Fibroblast of lung (primary cell): ENCODE measurements around the gene RPS27A. TPM values are rescaled to one million over a fixed set of nuclear protein-coding genes. Genes with fewer than 3 reads are reported as not detected.
"Not testable (repeated sequence)": the region's sequence is repeated elsewhere in the genome, so short reads cannot be mapped to it uniquely, and the experiment has no call there.

Experiments used
- DNase-seq, 2 donors: peaks; one replicate each; pipeline versions ENCODE4 v3.0.0 to v3.0.0-alpha.2; 2010; ENCODE audit warnings: low read depth in 2 of 2
- H2AFZ ChIP-seq: 2 replicates; pipeline ENCODE4 v1.5.1; 2012; ENCODE audit warnings: low read length, control low read depth, inconsistent platforms
- H3K27ac ChIP-seq: 2 replicates; pipeline ENCODE4 v1.5.1; 2011; ENCODE audit warnings: low read length, control low read depth; ENCODE audit not compliant: insufficient read depth
- H3K27me3 ChIP-seq: 2 replicates; pipeline ENCODE4 v1.5.1; 2011; ENCODE audit warnings: mild to moderate bottlenecking, low read length; ENCODE audit not compliant: control insufficient read depth, insufficient read depth
- H3K36me3 ChIP-seq: 2 replicates; pipeline ENCODE4 v1.5.1; 2011; ENCODE audit warnings: low read length; ENCODE audit not compliant: control insufficient read depth, insufficient read depth
- H3K4me1 ChIP-seq: 2 replicates; pipeline ENCODE4 v1.5.1; 2011; ENCODE audit warnings: low read length; ENCODE audit not compliant: control insufficient read depth, insufficient read depth; ENCODE audit errors: extremely low read depth
- H3K4me2 ChIP-seq: 2 replicates; pipeline ENCODE4 v1.5.1; 2011; ENCODE audit warnings: low read length, control low read depth; ENCODE audit not compliant: insufficient read depth; ENCODE audit errors: extremely low read depth
- H3K4me3 ChIP-seq, 4 experiments: fragments of 200-600 bp in 1 of 4; sonication (generic) in 1 of 4; replicated peaks in 1 of 4; 2 replicates each; pipeline ENCODE4 v1.5.1; 2011 to 2016; ENCODE audit warnings: low read length in 4 of 4, low read depth in 3 of 4, mild to moderate bottlenecking in 3 of 4, control low read depth in 2 of 4, inconsistent platforms in 1 of 4, mixed read lengths in 1 of 4; ENCODE audit not compliant: insufficient read depth in 1 of 4; ENCODE audit errors: control extremely low read depth in 1 of 4
- H3K79me2 ChIP-seq: 2 replicates; pipeline ENCODE4 v1.5.1; 2012; ENCODE audit warnings: mild to moderate bottlenecking, low read length, inconsistent platforms; ENCODE audit not compliant: control insufficient read depth, insufficient read depth
- H3K9ac ChIP-seq: 2 replicates; pipeline ENCODE4 v1.5.1; 2011; ENCODE audit warnings: mild to moderate bottlenecking, low read length, control low read depth; ENCODE audit not compliant: insufficient read depth
- H3K9me3 ChIP-seq: 2 replicates; pipeline ENCODE4 v1.5.1; 2012; ENCODE audit warnings: low read depth, low read length; ENCODE audit not compliant: control insufficient read depth, insufficient read depth
- H4K20me1 ChIP-seq: 2 replicates; pipeline ENCODE4 v1.5.1; 2011; ENCODE audit warnings: low read length; ENCODE audit not compliant: control insufficient read depth, insufficient read depth; ENCODE audit errors: extremely low read depth
- CTCF ChIP-seq, 2 donors: IDR thresholded peaks in 1 of 2; conservative IDR thresholded peaks in 1 of 2; 1 replicate in 1 of 2; 2 replicates in 1 of 2; pipeline ENCODE4 v1.5.1; 2011 to 2012; ENCODE audit warnings: low read length in 2 of 2, control low read depth in 1 of 2, inconsistent platforms in 1 of 2, low read depth in 1 of 2, mild to moderate bottlenecking in 1 of 2
- EZH2 ChIP-seq: IDR thresholded peaks from 2 replicates; pipeline ENCODE4 v1.5.1; 2012; ENCODE audit warnings: low read length, control low read depth, mild to moderate bottlenecking; ENCODE audit errors: missing control alignments
- polyA plus RNA-seq, 2 donors: library from polyadenylated mRNA; depleted of rRNA in 1 of 2; stranded (reverse) in 1 of 2; unstranded in 1 of 2; fragments of >200 nt; gene quantifications; 2 replicates each; pipeline ENCODE4 v1.2.1, GENCODE V29; 2011 to 2012; ENCODE audit warnings: missing spikeins in 1 of 2
- total RNA-seq: library from RNA; depleted of rRNA; stranded (reverse); fragments of >200 nt; gene quantifications from 2 replicates; pipeline ENCODE4 v1.2.1, GENCODE V29; 2014

Gene RPS27A
- total and polyA plus RNA-seq, 2 donors (not counting 1 experiment from before 2014, with no cell fraction given), result 679 to 2,117 TPM

GRCh38 chr2:55277310-55277709 is 44.8 kb downstream of the RPS27A start:
- Histone ChIP-seq H3K27ac (no peak overlapping the region), H2AFZ (no peak overlapping the region), H3K79me2 (no peaks in the 10 kb centered on the region), H3K4me3 (no peak overlapping the region), H3K4me2 (no peak overlapping the region), H4K20me1 (no peaks in the 10 kb centered on the region), H3K27me3 (no peaks in the 10 kb centered on the region), H3K9ac (no peak overlapping the region), H3K36me3 (no peaks in the 10 kb centered on the region), H3K9me3 (no peaks in the 10 kb centered on the region), H3K4me1 (no peaks in the 10 kb centered on the region)
- no peak for DNase-seq
- TF ChIP-seq CTCF (conservative IDR thresholded peaks at IDR 0.05 in 1 of 2, IDR thresholded peaks at IDR 0.05 in 1 of 2; ENCODE audit: low read depth in 1 of 2, low read length in 2 of 2), result no peak
- TF ChIP-seq EZH2, result no peak

GRCh38 chr2:55279214-55279835 is 46.8 kb downstream of the RPS27A start:
- not testable (repeated sequence) for H3K79me2 ChIP-seq, H4K20me1 ChIP-seq, H3K27me3 ChIP-seq, H3K9ac ChIP-seq, H3K36me3 ChIP-seq, H3K27ac ChIP-seq, H3K4me2 ChIP-seq, DNase-seq, H2AFZ ChIP-seq, H3K4me1 ChIP-seq, H3K4me3 ChIP-seq, H3K9me3 ChIP-seq

DNA sequence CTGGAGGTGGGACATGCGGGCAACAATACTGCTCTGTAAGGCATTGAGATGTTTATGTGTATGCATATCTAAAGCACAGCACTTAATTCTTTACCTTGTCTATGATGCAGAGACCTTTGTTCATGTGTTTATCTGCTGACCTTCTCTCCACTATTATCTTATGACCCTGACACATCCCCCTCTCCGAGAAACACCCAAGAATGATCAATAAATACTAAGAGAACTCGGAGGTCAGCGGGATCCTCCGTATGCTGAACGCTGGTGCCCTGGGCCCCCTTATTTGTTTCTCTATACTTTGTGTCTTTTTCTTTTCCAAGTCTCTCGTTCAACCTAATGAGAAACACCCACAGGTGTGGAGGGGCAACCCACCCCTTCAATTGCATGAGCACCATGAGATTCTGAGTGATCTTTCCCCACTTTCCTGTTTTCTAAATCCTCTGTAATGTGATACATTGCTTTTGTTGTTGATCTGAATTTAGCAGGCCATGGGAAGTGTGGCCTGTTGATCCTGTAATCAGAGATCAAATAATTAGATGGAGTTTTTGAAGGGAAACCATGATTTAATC is 47.5 kb downstream of the RPS27A start:
- not testable (repeated sequence) for H3K4me2 ChIP-seq, H3K4me1 ChIP-seq

GRCh38 chr2:55280851-55281546 is 48.5 kb downstream of the RPS27A start:
- not testable (repeated sequence) for H3K36me3 ChIP-seq, H3K27ac ChIP-seq, H3K79me2 ChIP-seq, H3K27me3 ChIP-seq, H4K20me1 ChIP-seq, DNase-seq, H3K9ac ChIP-seq, H3K4me1 ChIP-seq, H2AFZ ChIP-seq, H3K4me3 ChIP-seq, H3K4me2 ChIP-seq, H3K9me3 ChIP-seq

More for the DNA sequence above, 47.5 kb downstream of the RPS27A start:
- not testable (repeated sequence) for DNase-seq, H2AFZ ChIP-seq, H3K9ac ChIP-seq, H3K9me3 ChIP-seq, H4K20me1 ChIP-seq, H3K27me3 ChIP-seq, H3K27ac ChIP-seq, H3K36me3 ChIP-seq, H3K79me2 ChIP-seq, H3K4me3 ChIP-seq
